Measurements from ENCODE around the gene PNMA5. TPM values are rescaled to one million over a fixed set of nuclear protein-coding genes. Genes with fewer than 3 reads are reported as not detected.

Gene PNMA5
- total and polyA plus RNA-seq, 2 of the 8 experiments (the other 6 are each of a cell fraction or from before 2014, with no cell fraction given): 0.11 TPM

DNA sequence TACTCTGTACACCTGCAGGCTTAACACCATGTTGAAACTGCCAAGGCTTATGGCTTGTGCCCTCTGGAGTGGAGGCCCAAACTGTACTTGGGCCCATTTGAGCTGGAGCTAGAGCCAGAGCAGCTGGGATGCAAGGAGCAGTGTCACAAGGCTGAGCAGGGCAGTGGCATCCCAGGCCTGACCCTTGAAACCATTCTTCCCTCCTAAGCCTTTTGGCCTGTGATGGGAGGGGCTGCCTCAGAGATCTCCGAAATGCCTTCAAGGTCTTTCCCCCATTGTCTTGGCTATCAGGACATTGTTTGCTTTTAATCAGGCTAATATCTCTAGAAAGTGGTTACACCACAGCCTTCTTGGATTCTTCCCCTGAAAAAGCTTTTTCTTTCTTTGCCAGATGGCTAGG is 10.9 kb upstream of the PNMA5 start:
- no peak overlapping the region for H3K4me3 ChIP-seq (ENCODE audit: extremely low read depth in 1 of 4, insufficient read depth in 2 of 4, low read depth in 3 of 4, low read length in 4 of 4)
- no peak overlapping the region for H2BK120ac ChIP-seq (replicated peaks; ENCODE audit: low read depth, low read length)
- H3K79me2 ChIP-seq (ENCODE audit: control insufficient read depth in 1 of 2, insufficient read depth in 2 of 2, low read length in 2 of 2): no peaks in the 10 kb centered on the region
- POLR2A ChIA-PET (ENCODE audit: partially characterized antibody): no interaction called here
- TF ChIP-seq, protein P1, sequence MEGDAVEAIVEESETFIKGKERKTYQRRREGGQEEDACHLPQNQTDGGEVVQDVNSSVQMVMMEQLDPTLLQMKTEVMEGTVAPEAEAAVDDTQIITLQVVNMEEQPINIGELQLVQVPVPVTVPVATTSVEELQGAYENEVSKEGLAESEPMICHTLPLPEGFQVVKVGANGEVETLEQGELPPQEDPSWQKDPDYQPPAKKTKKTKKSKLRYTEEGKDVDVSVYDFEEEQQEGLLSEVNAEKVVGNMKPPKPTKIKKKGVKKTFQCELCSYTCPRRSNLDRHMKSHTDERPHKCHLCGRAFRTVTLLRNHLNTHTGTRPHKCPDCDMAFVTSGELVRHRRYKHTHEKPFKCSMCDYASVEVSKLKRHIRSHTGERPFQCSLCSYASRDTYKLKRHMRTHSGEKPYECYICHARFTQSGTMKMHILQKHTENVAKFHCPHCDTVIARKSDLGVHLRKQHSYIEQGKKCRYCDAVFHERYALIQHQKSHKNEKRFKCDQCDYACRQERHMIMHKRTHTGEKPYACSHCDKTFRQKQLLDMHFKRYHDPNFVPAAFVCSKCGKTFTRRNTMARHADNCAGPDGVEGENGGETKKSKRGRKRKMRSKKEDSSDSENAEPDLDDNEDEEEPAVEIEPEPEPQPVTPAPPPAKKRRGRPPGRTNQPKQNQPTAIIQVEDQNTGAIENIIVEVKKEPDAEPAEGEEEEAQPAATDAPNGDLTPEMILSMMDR (IDR thresholded peaks at IDR 0.05; ENCODE audit: control extremely low read depth in 1 of 3, insufficient read depth in 1 of 3, low read depth in 1 of 3, low read length in 3 of 3): no peak
- TF ChIP-seq CREB1 (IDR thresholded peaks at IDR 0.05) (no peak), EP300 (IDR thresholded peaks at IDR 0.05; ENCODE audit: borderline replicate concordance in 1 of 2, low read depth in 2 of 2, low read length in 2 of 2) (no peak), GTF2F1 (IDR thresholded peaks at IDR 0.05; ENCODE audit: borderline replicate concordance, low read depth, low read length) (no peak)
- H3K9me3 ChIP-seq (ENCODE audit: insufficient read depth in 2 of 2, low read depth in 1 of 2, low read length in 1 of 2): peaks cover 0 to 6% of the 10 kb centered on the region in 2 experiments; a peak in 1 of 4 replicates
- no peak overlapping the region for H3K23ac ChIP-seq (ENCODE audit: insufficient read length)
- H2BK12ac ChIP-seq (ENCODE audit: low read depth, low read length): no peak overlapping the region
- H4K8ac ChIP-seq (ENCODE audit: extremely low read depth, insufficient read depth, low read length): no peak overlapping the region
- CTCF ChIA-PET (ENCODE audit: partially characterized antibody): no interaction called here
- no peak overlapping the region for H2BK20ac ChIP-seq (ENCODE audit: low read length)
- H3K18ac ChIP-seq (ENCODE audit: extremely low read depth, low read length): no peak overlapping the region
- WGBS, 2 experiments (ENCODE audit: extremely low coverage in 1 of 2, insufficient coverage in 1 of 2, insufficient read length in 1 of 2, insufficient replicate concordance in 2 of 2, low coverage in 1 of 2, low lambda C conversion rate in 2 of 2, missing lambda C conversion rate in 1 of 2): 86% methylated on average over 1 of the region's 1 CpG; no CpG with 5 or more reads in 1 of the 2 experiments
- H3K23me2 ChIP-seq (ENCODE audit: low read depth, low read length): no peaks in the 10 kb centered on the region
- no peak overlapping the region for H2AFZ ChIP-seq (ENCODE audit: low read length)
- no peak overlapping the region for H2BK5ac ChIP-seq (ENCODE audit: low read depth, low read length)
- H2AK5ac ChIP-seq (ENCODE audit: low read depth, low read length): no peak overlapping the region
- H3K4me1 ChIP-seq (replicated peaks in 1 of 4; ENCODE audit: control insufficient read depth in 3 of 4, insufficient read depth in 4 of 4, low read length in 3 of 4): no peaks in the 10 kb centered on the region
- H3K56ac ChIP-seq (replicated peaks; ENCODE audit: insufficient read length, low read depth, low read length): no peak overlapping the region
- H4K91ac ChIP-seq (replicated peaks; ENCODE audit: insufficient read length, low read length): no peak overlapping the region
- FAIRE-seq (no peak), DNase-seq (ENCODE audit: low read depth in 1 of 2, low spot score in 2 of 2) (no peak)
- no peaks in the 10 kb centered on the region for H3K79me1 ChIP-seq (ENCODE audit: low read depth, low read length)
- H3K4ac ChIP-seq (replicated peaks; ENCODE audit: insufficient read length, low read depth, low read length): no peak overlapping the region
- H3K36me3 ChIP-seq (ENCODE audit: control insufficient read depth in 2 of 4, insufficient read depth in 4 of 4, low read length in 3 of 4): no peaks in the 10 kb centered on the region
- no peak overlapping the region for H3K14ac ChIP-seq (ENCODE audit: insufficient read length)
- H3K27ac ChIP-seq (ENCODE audit: low read depth, low read length): no peak overlapping the region
- no peak overlapping the region for H2BK15ac ChIP-seq (ENCODE audit: low read length)
- H4K5ac ChIP-seq (ENCODE audit: insufficient read length, low read depth, low read length): no peak overlapping the region
- no peaks in the 10 kb centered on the region for H4K20me1 ChIP-seq (replicated peaks in 1 of 2; ENCODE audit: control insufficient read depth in 1 of 2, insufficient read depth in 2 of 2, low read length in 2 of 2)
- no peaks in the 10 kb centered on the region for H3K27me3 ChIP-seq (replicated peaks in 1 of 4; ENCODE audit: control insufficient read depth in 3 of 4, extremely low read depth in 1 of 4, insufficient read depth in 3 of 4, low read length in 3 of 4)
- no peak overlapping the region for H3K4me2 ChIP-seq (ENCODE audit: insufficient read depth in 1 of 2, low read depth in 2 of 2, low read length in 2 of 2)
- H3K9ac ChIP-seq (replicated peaks in 1 of 4; ENCODE audit: extremely low read depth in 1 of 4, low read depth in 3 of 4, low read length in 3 of 4): no peak overlapping the region
